WTC11 (cell line): ENCODE results near the gene MYO16. TPM values are rescaled to one million over a fixed set of nuclear protein-coding genes. Genes with fewer than 3 reads are reported as not detected.

Experiments
- ATAC-seq: fragments of 200-7000 bp; cut with Tn5 transposase; 2 replicates; pipeline ENCODE4 v1.10.0; 2021; ENCODE audit warnings: mild to moderate bottlenecking, moderate library complexity
- CTCF ChIA-PET: fragments of 300-600 bp; sonication (Branson Sonifier 250); formaldehyde crosslinking; loops from one replicate; lab custom pipeline; 2021; ENCODE audit warnings: antibody characterized with exemption; lab: Charles Lee
- POLR2A ChIA-PET: fragments of 350-600 bp; sonication (Branson Sonifier 250); formaldehyde crosslinking; loops from one replicate; lab custom pipeline; 2021; ENCODE audit warnings: antibody characterized with exemption; lab: Charles Lee
- DNase-seq: peaks from one replicate; pipeline ENCODE4 v3.0.0; 2021; ENCODE audit warnings: low spot score
- H3K27ac Mint-ChIP-seq: 2 replicates; pipeline ENCODE4 v1.8.0; 2021; ENCODE audit warnings: mixed read lengths
- H3K27me3 Mint-ChIP-seq: 2 replicates; pipeline ENCODE4 v1.8.0; 2021; ENCODE audit warnings: low read depth, mild to moderate bottlenecking, moderate library complexity, mixed read lengths
- H3K36me3 Mint-ChIP-seq: 2 replicates; pipeline ENCODE4 v1.8.0; 2021; ENCODE audit warnings: mixed read lengths
- H3K4me1 Mint-ChIP-seq: 2 replicates; pipeline ENCODE4 v1.8.0; 2022; ENCODE audit warnings: mixed read lengths
- H3K4me3 Mint-ChIP-seq: 2 replicates; pipeline ENCODE4 v1.8.0; 2021; ENCODE audit warnings: mild to moderate bottlenecking, moderate library complexity, mixed read lengths
- H3K9me3 Mint-ChIP-seq: 2 replicates; pipeline ENCODE4 v1.8.0; 2021; ENCODE audit warnings: mixed read lengths
- CREM ChIP-seq: sonication (generic); formaldehyde crosslinking; IDR thresholded peaks from 2 replicates; pipeline ENCODE4 v1.8.1; 2022; ENCODE audit warnings: mild to moderate bottlenecking, missing genetic modification reagents, moderate library complexity
- FOXK1 ChIP-seq: sonication (generic); formaldehyde crosslinking; IDR thresholded peaks from 2 replicates; pipeline ENCODE4 v1.8.0; 2022; ENCODE audit warnings: mild to moderate bottlenecking, moderate library complexity, missing genetic modification reagents
- GRHL2 ChIP-seq: fragments of 250-450 bp; sonication (Bioruptor Pico); IDR thresholded peaks from 2 replicates; pipeline ENCODE4 v1.8.0; 2022; ENCODE audit warnings: mild to moderate bottlenecking, moderate library complexity; ENCODE audit not compliant: insufficient replicate concordance, severe bottlenecking
- HMGA2 ChIP-seq: fragments of 250-450 bp; sonication (Bioruptor Pico); IDR thresholded peaks from 2 replicates; pipeline ENCODE4 v1.4.0; 2021; ENCODE audit warnings: mild to moderate bottlenecking, moderate library complexity
- IRF2 ChIP-seq: sonication (generic); formaldehyde crosslinking; IDR thresholded peaks from 2 replicates; pipeline ENCODE4 v1.8.0; 2022; ENCODE audit warnings: low read depth, missing genetic modification reagents, borderline replicate concordance
- SP1 ChIP-seq: sonication (generic); formaldehyde crosslinking; conservative IDR thresholded peaks from 2 replicates; pipeline ENCODE4 v1.8.1; 2022; ENCODE audit warnings: missing genetic modification reagents
- TCF7 ChIP-seq: sonication (generic); formaldehyde crosslinking; IDR thresholded peaks from 2 replicates; pipeline ENCODE4 v1.8.0; 2022; ENCODE audit warnings: mild to moderate bottlenecking, low read depth, missing genetic modification reagents, moderate library complexity
- ZNF121 ChIP-seq: sonication (generic); formaldehyde crosslinking; IDR thresholded peaks from 2 replicates; pipeline ENCODE4 v1.8.0; 2023; ENCODE audit warnings: missing genetic modification reagents
- ZNF219 ChIP-seq: sonication (generic); formaldehyde crosslinking; IDR thresholded peaks from 2 replicates; pipeline ENCODE4 v1.8.0; 2023; ENCODE audit warnings: missing genetic modification reagents, mild to moderate bottlenecking, borderline replicate concordance
- ZNF396 ChIP-seq: fragments of 250-450 bp; sonication (Bioruptor Pico); IDR thresholded peaks from 2 replicates; pipeline ENCODE4 v1.8.0; 2021; ENCODE audit warnings: mild to moderate bottlenecking, moderate library complexity, borderline replicate concordance
- total RNA-seq: library from RNA; stranded (reverse); gene quantifications from 3 replicates; pipeline ENCODE4 v1.2.3, GENCODE V29; 2021
- TF ChIP-seq, protein P1 (sequence below): sonication (generic); formaldehyde crosslinking; IDR thresholded peaks from 2 replicates; pipeline ENCODE4 v1.8.1; 2022; ENCODE audit warnings: mild to moderate bottlenecking, missing genetic modification reagents, moderate library complexity, borderline replicate concordance
- TF ChIP-seq, protein P2 (sequence below): sonication (generic); formaldehyde crosslinking; IDR thresholded peaks from 2 replicates; pipeline ENCODE4 v1.8.1; 2023; ENCODE audit warnings: mild to moderate bottlenecking, missing genetic modification reagents, moderate library complexity
- TF ChIP-seq, protein P3 (sequence below): fragments of 250-450 bp; sonication (Bioruptor Pico); conservative IDR thresholded peaks from 2 replicates; pipeline ENCODE4 v1.9.0; 2021; ENCODE audit warnings: mild to moderate bottlenecking
- TF ChIP-seq, protein P4 (sequence below): fragments of 250-450 bp; sonication (Bioruptor Pico); IDR thresholded peaks from 2 replicates; pipeline ENCODE4 v1.9.0; 2021; ENCODE audit warnings: mild to moderate bottlenecking
- TF ChIP-seq, protein P5 (sequence below): sonication (generic); formaldehyde crosslinking; conservative IDR thresholded peaks from 2 replicates; pipeline ENCODE4 v1.8.1; 2023; ENCODE audit warnings: mild to moderate bottlenecking, low read depth, missing genetic modification reagents, moderate library complexity
- TF ChIP-seq, protein P6 (sequence below): sonication (generic); formaldehyde crosslinking; IDR thresholded peaks from 2 replicates; pipeline ENCODE4 v1.8.1; 2023; ENCODE audit warnings: mild to moderate bottlenecking, missing genetic modification reagents
- TF ChIP-seq, protein P7 (sequence below): sonication (generic); formaldehyde crosslinking; IDR thresholded peaks from 2 replicates; pipeline ENCODE4 v1.8.0; 2022; ENCODE audit warnings: missing genetic modification reagents
- TF ChIP-seq, protein P8 (sequence below): sonication (generic); formaldehyde crosslinking; conservative IDR thresholded peaks from 2 replicates; pipeline ENCODE4 v1.8.1; 2022; ENCODE audit warnings: mild to moderate bottlenecking, missing genetic modification reagents
- TF ChIP-seq, protein P9 (sequence below): sonication (generic); formaldehyde crosslinking; IDR thresholded peaks from 2 replicates; pipeline ENCODE4 v1.8.0; 2023; ENCODE audit warnings: missing genetic modification reagents

MYO16 gene
- total RNA-seq, 1 experiment from 2014 or later: 0.09 TPM

DNA sequence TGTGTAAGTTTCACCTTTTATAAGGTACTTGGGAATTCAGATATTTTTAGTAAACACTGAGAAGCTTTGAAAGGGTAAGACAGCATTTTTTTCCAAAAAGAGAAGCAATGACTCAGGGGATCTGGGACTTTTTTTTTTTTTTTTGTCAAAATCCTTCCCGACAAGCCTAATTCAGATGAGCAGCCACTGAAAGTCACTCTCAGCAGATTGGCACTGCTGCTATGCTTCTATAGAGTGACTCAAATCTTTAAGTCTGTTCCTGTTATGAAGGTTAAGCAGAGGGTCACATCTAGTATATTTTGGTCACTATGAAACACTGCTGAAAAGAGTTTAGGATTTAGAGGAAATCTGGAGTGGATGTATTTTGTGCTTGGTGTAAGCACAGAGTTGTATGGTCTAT is 571.1 kb downstream of the MYO16 start:
- ChIA-PET CTCF (no interaction called here), POLR2A (interaction anchor here (0.7 kb wide), 1 partner anchor 36 kb away, joined by 4 read pairs; no protein-coding TSS in a partner anchor)
- TF ChIP-seq HMGA2 (CRISPR knock-in tag) (no peak), ZNF396 (CRISPR knock-in tag) (no peak), ZNF219 (no peak), IRF2 (CRISPR knock-in tag) (no peak), FOXK1 (CRISPR knock-in tag) (no peak), TCF7 (CRISPR knock-in tag) (no peak)
- TF ChIP-seq, protein P1, sequence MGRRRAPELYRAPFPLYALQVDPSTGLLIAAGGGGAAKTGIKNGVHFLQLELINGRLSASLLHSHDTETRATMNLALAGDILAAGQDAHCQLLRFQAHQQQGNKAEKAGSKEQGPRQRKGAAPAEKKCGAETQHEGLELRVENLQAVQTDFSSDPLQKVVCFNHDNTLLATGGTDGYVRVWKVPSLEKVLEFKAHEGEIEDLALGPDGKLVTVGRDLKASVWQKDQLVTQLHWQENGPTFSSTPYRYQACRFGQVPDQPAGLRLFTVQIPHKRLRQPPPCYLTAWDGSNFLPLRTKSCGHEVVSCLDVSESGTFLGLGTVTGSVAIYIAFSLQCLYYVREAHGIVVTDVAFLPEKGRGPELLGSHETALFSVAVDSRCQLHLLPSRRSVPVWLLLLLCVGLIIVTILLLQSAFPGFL (CRISPR knock-in tag): no peak
- TF ChIP-seq, protein P2, sequence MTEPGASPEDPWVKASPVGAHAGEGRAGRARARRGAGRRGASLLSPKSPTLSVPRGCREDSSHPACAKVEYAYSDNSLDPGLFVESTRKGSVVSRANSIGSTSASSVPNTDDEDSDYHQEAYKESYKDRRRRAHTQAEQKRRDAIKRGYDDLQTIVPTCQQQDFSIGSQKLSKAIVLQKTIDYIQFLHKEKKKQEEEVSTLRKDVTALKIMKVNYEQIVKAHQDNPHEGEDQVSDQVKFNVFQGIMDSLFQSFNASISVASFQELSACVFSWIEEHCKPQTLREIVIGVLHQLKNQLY: no peak
- TF ChIP-seq, protein P3, sequence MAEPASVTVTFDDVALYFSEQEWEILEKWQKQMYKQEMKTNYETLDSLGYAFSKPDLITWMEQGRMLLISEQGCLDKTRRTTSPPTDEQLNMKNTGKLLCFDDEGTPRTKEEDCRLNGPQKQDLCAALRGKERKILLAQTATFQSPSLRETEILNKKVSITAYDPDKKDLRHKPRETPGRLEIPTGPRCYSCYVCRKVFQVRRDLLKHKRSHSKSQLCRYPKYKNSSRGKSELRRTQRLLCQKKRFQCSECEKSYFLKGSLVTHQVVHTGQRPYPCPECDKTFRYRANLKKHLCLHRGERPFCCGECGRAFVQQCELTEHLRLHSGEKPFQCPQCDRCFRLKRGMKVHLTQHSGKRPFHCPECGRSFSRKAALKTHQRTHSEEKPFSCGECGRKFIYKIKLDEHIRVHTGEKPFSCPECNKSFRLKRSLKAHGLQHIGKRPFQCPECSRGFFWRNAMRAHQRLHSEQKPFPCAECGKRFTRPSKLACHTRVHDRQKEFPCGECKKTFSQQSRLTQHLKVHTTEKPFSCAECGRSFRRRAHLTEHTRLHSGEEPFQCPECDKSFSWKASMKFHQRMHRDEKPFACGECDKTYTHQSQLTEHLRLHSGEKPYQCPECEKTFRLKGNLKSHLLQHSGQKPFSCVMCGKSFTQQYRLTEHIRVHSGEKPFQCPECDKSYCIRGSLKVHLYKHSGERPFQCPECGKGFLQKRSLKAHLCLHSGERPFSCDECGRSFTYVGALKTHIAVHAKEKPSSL (CRISPR knock-in tag): no peak
- TF ChIP-seq, protein P4, sequence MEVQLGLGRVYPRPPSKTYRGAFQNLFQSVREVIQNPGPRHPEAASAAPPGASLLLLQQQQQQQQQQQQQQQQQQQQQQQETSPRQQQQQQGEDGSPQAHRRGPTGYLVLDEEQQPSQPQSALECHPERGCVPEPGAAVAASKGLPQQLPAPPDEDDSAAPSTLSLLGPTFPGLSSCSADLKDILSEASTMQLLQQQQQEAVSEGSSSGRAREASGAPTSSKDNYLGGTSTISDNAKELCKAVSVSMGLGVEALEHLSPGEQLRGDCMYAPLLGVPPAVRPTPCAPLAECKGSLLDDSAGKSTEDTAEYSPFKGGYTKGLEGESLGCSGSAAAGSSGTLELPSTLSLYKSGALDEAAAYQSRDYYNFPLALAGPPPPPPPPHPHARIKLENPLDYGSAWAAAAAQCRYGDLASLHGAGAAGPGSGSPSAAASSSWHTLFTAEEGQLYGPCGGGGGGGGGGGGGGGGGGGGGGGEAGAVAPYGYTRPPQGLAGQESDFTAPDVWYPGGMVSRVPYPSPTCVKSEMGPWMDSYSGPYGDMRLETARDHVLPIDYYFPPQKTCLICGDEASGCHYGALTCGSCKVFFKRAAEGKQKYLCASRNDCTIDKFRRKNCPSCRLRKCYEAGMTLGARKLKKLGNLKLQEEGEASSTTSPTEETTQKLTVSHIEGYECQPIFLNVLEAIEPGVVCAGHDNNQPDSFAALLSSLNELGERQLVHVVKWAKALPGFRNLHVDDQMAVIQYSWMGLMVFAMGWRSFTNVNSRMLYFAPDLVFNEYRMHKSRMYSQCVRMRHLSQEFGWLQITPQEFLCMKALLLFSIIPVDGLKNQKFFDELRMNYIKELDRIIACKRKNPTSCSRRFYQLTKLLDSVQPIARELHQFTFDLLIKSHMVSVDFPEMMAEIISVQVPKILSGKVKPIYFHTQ (CRISPR knock-in tag): no peak
- Mint-ChIP-seq H3K27ac (no peak overlapping the region), H3K4me1 (peaks cover 17% of the 10 kb centered on the region), H3K4me3 (no peak overlapping the region), H3K36me3 (no peaks in the 10 kb centered on the region), H3K27me3 (no peaks in the 10 kb centered on the region), H3K9me3 (no peaks in the 10 kb centered on the region)
- ATAC-seq (no peak), DNase-seq (no peak)

DNA sequence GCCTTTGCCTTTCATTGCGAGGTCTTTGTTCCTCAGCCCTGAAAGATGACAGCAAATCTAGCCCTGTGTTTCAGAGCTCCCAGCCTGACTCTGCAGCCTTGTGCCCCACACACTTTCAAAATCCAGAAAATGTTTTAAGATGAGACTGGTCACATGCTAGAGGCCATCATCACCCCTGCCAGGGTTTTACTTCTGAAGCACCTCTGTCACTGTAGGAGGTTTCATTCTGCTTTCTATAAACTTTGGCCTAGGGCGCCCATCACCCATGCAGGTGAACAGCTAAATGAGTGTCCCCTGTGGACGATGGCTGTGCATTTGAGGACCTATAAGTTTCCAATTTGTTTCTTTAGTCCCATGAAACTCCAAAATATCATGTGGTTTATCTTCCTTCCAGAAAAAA is 574.2 kb downstream of the MYO16 start:
- Mint-ChIP-seq H3K36me3 (no peaks in the 10 kb centered on the region), H3K4me1 (peaks cover 4% of the 10 kb centered on the region; the same call in 1 of the 2 replicates), H3K27ac (no peak overlapping the region), H3K9me3 (no peaks in the 10 kb centered on the region), H3K27me3 (peaks cover 3% of the 10 kb centered on the region), H3K4me3 (no peak overlapping the region)
- CTCF ChIA-PET: no interaction called here
- ATAC-seq (no peak), DNase-seq (no peak)
- POLR2A ChIA-PET: no interaction called here
- TF ChIP-seq, protein P5, sequence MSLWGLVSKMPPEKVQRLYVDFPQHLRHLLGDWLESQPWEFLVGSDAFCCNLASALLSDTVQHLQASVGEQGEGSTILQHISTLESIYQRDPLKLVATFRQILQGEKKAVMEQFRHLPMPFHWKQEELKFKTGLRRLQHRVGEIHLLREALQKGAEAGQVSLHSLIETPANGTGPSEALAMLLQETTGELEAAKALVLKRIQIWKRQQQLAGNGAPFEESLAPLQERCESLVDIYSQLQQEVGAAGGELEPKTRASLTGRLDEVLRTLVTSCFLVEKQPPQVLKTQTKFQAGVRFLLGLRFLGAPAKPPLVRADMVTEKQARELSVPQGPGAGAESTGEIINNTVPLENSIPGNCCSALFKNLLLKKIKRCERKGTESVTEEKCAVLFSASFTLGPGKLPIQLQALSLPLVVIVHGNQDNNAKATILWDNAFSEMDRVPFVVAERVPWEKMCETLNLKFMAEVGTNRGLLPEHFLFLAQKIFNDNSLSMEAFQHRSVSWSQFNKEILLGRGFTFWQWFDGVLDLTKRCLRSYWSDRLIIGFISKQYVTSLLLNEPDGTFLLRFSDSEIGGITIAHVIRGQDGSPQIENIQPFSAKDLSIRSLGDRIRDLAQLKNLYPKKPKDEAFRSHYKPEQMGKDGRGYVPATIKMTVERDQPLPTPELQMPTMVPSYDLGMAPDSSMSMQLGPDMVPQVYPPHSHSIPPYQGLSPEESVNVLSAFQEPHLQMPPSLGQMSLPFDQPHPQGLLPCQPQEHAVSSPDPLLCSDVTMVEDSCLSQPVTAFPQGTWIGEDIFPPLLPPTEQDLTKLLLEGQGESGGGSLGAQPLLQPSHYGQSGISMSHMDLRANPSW (CRISPR knock-in tag): no peak
- TF ChIP-seq, protein P6, sequence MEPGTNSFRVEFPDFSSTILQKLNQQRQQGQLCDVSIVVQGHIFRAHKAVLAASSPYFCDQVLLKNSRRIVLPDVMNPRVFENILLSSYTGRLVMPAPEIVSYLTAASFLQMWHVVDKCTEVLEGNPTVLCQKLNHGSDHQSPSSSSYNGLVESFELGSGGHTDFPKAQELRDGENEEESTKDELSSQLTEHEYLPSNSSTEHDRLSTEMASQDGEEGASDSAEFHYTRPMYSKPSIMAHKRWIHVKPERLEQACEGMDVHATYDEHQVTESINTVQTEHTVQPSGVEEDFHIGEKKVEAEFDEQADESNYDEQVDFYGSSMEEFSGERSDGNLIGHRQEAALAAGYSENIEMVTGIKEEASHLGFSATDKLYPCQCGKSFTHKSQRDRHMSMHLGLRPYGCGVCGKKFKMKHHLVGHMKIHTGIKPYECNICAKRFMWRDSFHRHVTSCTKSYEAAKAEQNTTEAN: no peak
- no peak for TF ChIP-seq SP1 (CRISPR knock-in tag)
- TF ChIP-seq ZNF219: no peak
- no peak for TF ChIP-seq CREM (CRISPR knock-in tag)
- TF ChIP-seq, protein P7, sequence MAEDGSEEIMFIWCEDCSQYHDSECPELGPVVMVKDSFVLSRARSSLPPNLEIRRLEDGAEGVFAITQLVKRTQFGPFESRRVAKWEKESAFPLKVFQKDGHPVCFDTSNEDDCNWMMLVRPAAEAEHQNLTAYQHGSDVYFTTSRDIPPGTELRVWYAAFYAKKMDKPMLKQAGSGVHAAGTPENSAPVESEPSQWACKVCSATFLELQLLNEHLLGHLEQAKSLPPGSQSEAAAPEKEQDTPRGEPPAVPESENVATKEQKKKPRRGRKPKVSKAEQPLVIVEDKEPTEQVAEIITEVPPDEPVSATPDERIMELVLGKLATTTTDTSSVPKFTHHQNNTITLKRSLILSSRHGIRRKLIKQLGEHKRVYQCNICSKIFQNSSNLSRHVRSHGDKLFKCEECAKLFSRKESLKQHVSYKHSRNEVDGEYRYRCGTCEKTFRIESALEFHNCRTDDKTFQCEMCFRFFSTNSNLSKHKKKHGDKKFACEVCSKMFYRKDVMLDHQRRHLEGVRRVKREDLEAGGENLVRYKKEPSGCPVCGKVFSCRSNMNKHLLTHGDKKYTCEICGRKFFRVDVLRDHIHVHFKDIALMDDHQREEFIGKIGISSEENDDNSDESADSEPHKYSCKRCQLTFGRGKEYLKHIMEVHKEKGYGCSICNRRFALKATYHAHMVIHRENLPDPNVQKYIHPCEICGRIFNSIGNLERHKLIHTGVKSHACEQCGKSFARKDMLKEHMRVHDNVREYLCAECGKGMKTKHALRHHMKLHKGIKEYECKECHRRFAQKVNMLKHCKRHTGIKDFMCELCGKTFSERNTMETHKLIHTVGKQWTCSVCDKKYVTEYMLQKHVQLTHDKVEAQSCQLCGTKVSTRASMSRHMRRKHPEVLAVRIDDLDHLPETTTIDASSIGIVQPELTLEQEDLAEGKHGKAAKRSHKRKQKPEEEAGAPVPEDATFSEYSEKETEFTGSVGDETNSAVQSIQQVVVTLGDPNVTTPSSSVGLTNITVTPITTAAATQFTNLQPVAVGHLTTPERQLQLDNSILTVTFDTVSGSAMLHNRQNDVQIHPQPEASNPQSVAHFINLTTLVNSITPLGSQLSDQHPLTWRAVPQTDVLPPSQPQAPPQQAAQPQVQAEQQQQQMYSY (CRISPR knock-in tag): no peak
- TF ChIP-seq GRHL2 (CRISPR knock-in tag): no peak
- TF ChIP-seq, protein P8, sequence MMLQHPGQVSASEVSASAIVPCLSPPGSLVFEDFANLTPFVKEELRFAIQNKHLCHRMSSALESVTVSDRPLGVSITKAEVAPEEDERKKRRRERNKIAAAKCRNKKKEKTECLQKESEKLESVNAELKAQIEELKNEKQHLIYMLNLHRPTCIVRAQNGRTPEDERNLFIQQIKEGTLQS (CRISPR knock-in tag): no peak
- TF ChIP-seq ZNF121 (CRISPR knock-in tag): no peak
- TF ChIP-seq, protein P9, sequence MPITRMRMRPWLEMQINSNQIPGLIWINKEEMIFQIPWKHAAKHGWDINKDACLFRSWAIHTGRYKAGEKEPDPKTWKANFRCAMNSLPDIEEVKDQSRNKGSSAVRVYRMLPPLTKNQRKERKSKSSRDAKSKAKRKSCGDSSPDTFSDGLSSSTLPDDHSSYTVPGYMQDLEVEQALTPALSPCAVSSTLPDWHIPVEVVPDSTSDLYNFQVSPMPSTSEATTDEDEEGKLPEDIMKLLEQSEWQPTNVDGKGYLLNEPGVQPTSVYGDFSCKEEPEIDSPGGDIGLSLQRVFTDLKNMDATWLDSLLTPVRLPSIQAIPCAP (CRISPR knock-in tag): no peak
